HG03575 (cell line): ENCODE data around the gene NAV2.

Experiments
- ATAC-seq: cut with Tn5 transposase; IDR thresholded peaks from one replicate; pipeline ENCODE4 v1.9.1; 2021; ENCODE audit not compliant: unreplicated experiment, insufficient number of reproducible peaks, low FRiP score; ENCODE audit errors: extremely low read depth

NAV2 gene

GRCh38 chr11:20029193-20029592, 316.6 kb downstream of the NAV2 start:
- no peak for ATAC-seq

GRCh38 chr11:20030472-20030871, 317.8 kb downstream of the NAV2 start:
- no peak for ATAC-seq

DNA sequence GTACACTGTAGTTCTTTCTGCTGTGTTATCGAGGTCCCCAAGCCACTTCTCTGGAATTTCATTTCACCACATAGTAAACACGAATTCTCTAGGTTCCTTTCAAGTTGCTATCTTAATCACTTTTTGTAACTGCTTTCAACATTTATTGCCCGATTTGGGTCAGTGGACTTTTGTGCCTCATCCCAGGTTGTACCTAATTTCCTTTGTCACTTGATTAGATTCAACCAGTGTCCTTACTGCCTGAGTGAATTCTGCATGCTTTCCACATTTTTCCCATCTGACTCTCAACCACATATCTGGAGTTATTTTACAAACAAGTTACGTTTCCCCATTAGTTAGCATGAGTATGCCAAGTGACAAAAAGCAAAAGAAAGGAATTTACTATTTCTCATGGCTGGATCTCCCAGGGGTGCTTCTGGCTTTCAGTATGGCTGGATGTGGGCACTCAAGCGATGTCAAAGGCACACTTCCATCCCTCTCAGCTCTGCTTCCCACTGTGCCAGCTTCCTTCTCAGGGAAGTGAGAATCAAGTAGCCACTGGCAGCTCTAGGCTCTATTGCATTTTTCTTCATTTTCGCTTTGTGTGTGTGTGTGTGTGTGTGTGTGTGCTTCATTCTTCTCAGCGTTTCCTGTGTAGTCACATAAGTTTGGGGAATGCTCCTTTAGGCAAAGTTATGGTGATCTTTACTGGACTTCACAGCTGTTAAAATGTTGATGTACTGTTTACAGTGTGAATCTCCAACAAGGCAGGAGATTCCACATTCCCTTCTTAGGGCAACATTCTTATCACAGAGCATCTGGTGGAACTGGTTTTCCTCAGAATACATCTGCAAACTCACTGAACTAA, 318.7 kb downstream of the NAV2 start:
- ATAC-seq: no peak

GRCh38 chr11:20032127-20032526, 319.5 kb downstream of the NAV2 start:
- no peak for ATAC-seq

DNA sequence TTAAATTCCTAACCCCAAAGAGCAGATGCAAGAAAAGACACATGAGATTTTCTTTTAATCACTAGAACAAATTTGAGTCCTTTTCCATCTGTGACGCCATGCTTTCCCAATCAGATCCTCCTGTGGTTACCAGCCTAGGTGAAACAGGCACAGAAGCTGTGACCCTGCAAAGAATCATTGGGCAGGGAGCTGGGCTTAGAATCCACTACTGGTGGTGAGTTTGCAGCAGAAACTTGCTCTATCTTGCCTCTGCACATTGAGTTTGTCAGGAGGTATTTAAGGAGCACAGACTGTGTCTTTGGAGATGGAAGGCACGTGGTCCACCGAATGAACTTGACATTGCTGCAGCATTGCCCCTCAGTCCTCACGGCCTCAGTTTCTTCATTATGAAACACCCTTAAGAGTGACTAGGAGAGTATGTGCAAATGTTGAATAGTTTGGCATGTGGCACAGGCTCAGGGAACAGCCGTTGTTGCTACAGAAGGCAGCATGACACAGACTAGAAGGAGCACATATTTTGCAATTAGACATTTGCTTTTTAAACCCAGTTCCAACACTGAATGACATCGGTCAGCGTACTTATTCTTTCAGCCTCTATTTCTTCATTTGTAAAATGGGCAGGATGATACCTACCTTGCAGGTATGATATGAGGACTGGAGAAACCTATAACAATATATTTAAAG, 320.1 kb downstream of the NAV2 start:
- no peak for ATAC-seq

DNA sequence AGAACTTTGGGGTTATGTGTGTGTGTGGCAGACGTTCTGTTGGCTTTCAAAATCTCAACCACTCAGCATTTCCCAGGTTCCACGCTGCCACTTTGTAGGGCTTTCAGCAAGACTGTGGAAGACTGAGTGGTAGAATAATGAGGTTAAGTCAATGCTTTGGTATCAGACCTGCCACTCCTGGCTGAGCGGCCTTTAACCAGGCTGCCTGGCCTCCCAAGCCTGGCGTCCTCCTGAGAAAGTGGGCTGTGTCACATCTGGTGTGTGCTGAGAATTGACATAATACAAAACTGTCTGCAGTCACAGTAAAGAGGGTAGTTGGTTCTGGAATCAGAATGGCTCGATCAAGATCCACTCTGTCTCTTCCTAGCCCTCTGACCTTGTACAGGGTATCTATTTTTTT, 321.2 kb downstream of the NAV2 start:
- no peak for ATAC-seq

- ATAC-seq: no peak
Measured at GRCh38 chr11:20034941-20035340, 322.3 kb downstream of the NAV2 start.

GRCh38 chr11:20035375-20035700, 322.7 kb downstream of the NAV2 start:
- no peak for ATAC-seq

- no peak for ATAC-seq
Measured at GRCh38 chr11:20035701-20036601, 323.3 kb downstream of the NAV2 start.

DNA sequence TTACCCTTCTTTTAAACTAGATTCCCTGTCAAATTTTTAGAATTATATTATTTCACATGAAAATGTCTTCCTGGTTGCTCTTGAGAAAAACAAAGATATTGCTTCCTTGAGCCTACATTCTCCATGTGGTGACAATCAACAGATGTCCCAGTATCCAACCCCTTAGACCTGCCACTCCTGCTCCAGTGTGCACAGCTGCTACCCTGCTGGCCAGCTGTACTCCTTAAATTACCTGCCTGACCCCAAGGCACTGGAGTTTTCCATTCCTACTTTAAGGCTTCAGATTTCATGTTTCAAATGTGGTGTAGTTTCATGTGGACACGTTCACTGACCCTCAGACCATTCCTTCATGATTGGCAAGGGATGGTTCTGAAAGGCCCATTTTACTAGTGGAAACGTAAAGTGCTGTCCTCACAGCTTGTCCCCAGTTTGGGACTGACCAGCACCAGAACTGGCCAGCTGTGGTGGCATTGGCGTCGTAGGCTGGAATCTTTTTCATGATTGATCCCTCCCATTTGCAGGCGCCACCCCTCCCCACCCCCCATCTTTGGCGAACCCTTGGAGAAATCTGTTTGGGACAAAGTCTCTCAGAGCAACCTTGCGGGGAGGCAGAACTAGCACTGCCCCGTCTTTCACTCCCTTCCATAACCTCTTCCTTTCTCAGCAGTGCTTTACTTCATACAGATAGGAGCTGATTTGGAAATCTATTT, 324.1 kb downstream of the NAV2 start:
- ATAC-seq: no peak

DNA sequence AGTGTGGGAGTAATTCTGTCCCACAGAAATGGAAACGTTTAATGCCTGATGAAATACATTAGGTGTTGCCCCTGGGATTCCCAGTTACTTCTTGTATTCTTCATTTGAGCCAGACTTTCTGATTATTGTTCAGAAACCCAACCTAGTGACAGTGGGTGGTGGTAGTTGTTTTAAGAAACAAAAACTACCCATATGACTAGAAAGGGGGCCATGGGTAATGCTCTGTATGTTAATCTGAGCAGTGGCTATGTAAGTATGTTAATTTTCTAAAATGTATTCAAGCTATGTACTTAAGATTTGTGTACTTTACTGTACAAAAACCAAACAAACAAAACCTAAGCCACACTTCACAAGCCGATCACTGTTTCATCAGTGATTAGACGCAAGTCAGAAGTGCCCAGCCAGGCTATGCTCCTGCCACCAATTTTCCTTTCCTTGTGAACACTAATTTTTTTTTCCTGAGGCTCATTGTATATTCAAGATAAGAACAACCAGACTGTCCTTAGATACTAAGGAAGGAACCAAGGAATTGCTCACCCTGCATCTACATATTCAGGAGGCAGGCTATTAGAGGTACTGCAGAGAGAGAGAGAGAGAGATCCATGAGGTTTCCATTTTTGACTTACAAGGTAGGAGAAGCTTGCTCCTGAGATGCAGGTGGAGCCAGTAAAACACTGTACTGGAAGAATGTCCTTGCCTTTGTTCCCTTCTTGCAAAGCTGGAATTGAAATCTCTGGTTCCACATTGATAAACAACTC, 324.9 kb downstream of the NAV2 start:
- no peak for ATAC-seq

- no peak for ATAC-seq
Measured at GRCh38 chr11:20038412-20038811, 325.8 kb downstream of the NAV2 start.

GRCh38 chr11:20038972-20039371, 326.3 kb downstream of the NAV2 start:
- no peak for ATAC-seq

GRCh38 chr11:20041499-20041898, 328.9 kb downstream of the NAV2 start:
- ATAC-seq: no peak

DNA sequence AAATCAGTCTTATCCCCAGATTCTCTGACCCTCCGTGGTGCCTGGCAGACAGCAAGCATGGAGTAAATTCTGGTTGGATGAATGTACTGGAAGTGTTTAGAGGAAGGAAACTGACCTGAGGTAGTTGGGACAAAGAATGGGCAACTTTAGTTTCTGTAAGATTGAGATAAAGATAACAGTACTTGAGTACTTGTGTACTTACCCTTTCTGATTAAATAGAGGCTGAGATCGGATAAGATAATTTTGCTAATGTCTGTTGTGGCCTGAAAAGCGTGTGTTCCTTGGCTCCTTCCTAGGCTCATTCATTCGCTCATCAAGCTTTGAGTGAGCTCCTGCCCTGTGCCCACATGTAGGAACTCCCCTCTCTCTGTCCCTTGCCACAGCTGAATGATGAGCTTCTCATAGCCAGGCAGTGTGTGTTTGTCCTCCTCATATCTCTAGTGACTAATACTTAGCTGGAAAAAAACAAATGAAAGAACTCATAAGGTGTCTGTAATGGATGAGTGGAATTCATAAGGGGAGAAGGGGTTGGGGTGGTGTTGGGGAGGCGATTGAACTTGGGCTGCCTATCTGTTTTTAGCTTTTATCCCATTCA, 329.5 kb downstream of the NAV2 start:
- ATAC-seq: no peak

DNA sequence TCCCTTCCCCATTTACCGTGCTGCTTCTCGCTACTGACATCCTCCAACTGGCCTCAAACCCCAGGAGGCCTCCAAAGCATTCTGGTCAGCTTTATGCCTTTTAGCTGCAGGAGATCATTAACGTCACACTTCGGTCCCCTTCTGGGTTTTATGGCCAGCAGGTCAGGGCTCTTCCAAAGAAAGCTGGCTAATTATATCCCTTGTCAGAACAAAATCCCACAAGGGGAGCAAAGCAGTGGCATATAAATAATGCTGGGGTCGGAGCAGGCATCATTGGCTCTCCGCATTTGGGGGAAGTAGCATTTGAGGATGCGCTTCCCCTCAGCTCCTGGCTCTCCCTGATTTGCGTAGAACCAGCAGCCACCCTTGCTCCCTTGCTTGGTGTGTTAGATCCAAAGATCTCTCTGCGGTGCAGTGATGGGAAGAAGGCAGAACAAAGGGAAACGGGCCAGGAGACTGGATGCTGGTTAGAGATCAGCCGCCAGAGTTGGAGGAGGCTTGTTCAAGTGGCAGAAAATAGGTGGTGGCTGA, 330.2 kb downstream of the NAV2 start:
- no peak for ATAC-seq

GRCh38 chr11:20043992-20044391, 331.4 kb downstream of the NAV2 start:
- no peak for ATAC-seq
